Activated B cell treated with CpG ODN at 0.5 μM for 24 hours (primary cell): Measurements from ENCODE around the gene UTS2B. TPM values are rescaled to one million over a fixed set of nuclear protein-coding genes. Genes with fewer than 3 reads are reported as not detected.

Experiments used
- ATAC-seq: fragments of 200-7000 bp; cut with Tn5 transposase; one replicate; pipeline ENCODE4 v1.10.0; 2021; ENCODE audit warnings: low read depth, mild to moderate bottlenecking, moderate library complexity
- CTCF ChIA-PET: fragments of 350-600 bp; sonication (Branson Sonifier 250); formaldehyde crosslinking; loops from one replicate; lab custom pipeline; 2021; ENCODE audit warnings: antibody characterized with exemption; lab: Charles Lee
- POLR2A ChIA-PET: fragments of 350-600 bp; sonication (Branson Sonifier 250); formaldehyde crosslinking; loops from one replicate; lab custom pipeline; 2021; ENCODE audit warnings: antibody characterized with exemption; lab: Charles Lee
- DNase-seq: peaks from one replicate; pipeline ENCODE4 v3.0.0; 2022
- H3K27ac Mint-ChIP-seq: one replicate; pipeline ENCODE4 v1.8.0; 2020; ENCODE audit warnings: mixed read lengths
- H3K27me3 Mint-ChIP-seq: one replicate; pipeline ENCODE4 v1.8.0; 2021; ENCODE audit warnings: mixed read lengths
- H3K36me3 Mint-ChIP-seq: one replicate; pipeline ENCODE4 v1.8.0; 2021; ENCODE audit warnings: low read depth, mixed read lengths
- H3K4me1 Mint-ChIP-seq: one replicate; pipeline ENCODE4 v1.8.0; 2021; ENCODE audit warnings: mixed read lengths
- H3K4me3 Mint-ChIP-seq: one replicate; pipeline ENCODE4 v1.8.0; 2020; ENCODE audit warnings: mild to moderate bottlenecking, mixed read lengths
- H3K9me3 Mint-ChIP-seq: one replicate; pipeline ENCODE4 v1.8.0; 2020; ENCODE audit warnings: mixed read lengths
- intact Hi-C: fragments of 100-400 bp; cut with micrococcal nuclease; formaldehyde crosslinking; loops from one replicate; pipeline ENCODE4 v1.15.1; 2024
- total RNA-seq: library from RNA; stranded (reverse); gene quantifications from 2 replicates; pipeline ENCODE4 v1.2.3, GENCODE V29; 2022
- TF ChIP-seq, protein P1 (sequence below): fragments of 200-600 bp; IDR thresholded peaks from one replicate; pipeline ENCODE4 v1.8.0; 2022; ENCODE audit warnings: antibody characterized with exemption, mild to moderate bottlenecking

Gene UTS2B
- total RNA-seq, 1 donor from 2014 or later = 2.1 TPM

DNA sequence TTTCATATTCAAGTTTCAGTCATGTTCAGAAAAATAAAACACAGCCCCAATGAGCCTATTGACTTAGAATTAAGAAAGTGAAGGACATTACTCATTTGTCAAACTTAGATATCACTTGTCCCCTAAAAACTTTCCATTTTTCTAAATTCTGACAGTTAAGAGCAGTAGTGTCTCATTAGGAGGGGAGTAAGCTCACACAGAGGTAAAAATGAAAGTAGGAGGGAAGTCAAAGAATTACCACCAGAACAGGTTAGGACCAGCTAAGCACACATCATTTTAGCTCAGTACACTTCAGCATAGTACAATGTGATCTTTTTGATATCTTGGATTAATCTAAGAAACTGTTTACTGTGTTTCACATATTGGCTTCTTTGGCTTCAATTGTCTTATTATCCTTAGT, 67.0 kb downstream of the UTS2B start:
- Mint-ChIP-seq H3K9me3 (peaks cover 2% of the 10 kb centered on the region), H3K27ac (peak overlapping the region; percentile 81), H3K27me3 (no peaks in the 10 kb centered on the region), H3K4me1 (peaks cover 62% of the 10 kb centered on the region), H3K36me3 (no peaks in the 10 kb centered on the region), H3K4me3 (peak overlapping the region; percentile 33)
- TF ChIP-seq, protein P1, sequence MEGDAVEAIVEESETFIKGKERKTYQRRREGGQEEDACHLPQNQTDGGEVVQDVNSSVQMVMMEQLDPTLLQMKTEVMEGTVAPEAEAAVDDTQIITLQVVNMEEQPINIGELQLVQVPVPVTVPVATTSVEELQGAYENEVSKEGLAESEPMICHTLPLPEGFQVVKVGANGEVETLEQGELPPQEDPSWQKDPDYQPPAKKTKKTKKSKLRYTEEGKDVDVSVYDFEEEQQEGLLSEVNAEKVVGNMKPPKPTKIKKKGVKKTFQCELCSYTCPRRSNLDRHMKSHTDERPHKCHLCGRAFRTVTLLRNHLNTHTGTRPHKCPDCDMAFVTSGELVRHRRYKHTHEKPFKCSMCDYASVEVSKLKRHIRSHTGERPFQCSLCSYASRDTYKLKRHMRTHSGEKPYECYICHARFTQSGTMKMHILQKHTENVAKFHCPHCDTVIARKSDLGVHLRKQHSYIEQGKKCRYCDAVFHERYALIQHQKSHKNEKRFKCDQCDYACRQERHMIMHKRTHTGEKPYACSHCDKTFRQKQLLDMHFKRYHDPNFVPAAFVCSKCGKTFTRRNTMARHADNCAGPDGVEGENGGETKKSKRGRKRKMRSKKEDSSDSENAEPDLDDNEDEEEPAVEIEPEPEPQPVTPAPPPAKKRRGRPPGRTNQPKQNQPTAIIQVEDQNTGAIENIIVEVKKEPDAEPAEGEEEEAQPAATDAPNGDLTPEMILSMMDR = no peak
- intact Hi-C loops = loop anchor here (1.0 kb wide), 1 partner anchor 10 kb away; no protein-coding TSS in a partner anchor
- POLR2A ChIA-PET = interaction anchor here (0.5 to 1.8 kb wide), 4 partner anchors 10 to 119 kb away, joined by 3 to 9 read pairs (median 7); partner anchors contain the start of gene UTS2B
- CTCF ChIA-PET = interaction anchor here (1.9 kb wide), 1 partner anchor 19 kb away, joined by 6 read pairs; no protein-coding TSS in a partner anchor
- DNase-seq (no peak), ATAC-seq (peak; percentile 59)

DNA sequence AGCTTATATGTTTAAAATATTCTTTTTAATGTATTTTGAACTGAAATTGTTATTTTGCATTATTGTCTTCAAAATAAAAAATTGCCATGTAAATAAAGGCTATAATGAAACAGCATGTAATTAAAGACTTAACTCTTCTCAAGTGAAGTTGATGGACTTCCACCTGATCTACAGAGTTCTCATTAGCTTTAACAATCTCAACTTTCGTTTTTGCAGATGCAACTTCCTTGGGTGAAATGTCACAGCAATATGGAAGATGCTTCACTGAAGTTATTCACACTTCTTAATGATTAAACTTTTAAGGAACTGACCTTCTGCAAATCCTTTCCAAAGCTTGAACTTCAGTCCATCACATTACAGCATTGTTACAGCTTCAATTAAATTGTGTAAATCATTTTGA, 67.7 kb downstream of the UTS2B start:
- Mint-ChIP-seq H3K4me1 (peaks cover 62% of the 10 kb centered on the region), H3K9me3 (peaks cover 2% of the 10 kb centered on the region), H3K36me3 (no peaks in the 10 kb centered on the region), H3K4me3 (no peak overlapping the region), H3K27me3 (no peaks in the 10 kb centered on the region), H3K27ac (no peak overlapping the region)
- ATAC-seq (peak; percentile 33), DNase-seq (no peak)
- ChIA-PET CTCF (interaction anchor here (1.9 kb wide), 1 partner anchor 19 kb away, joined by 6 read pairs; no protein-coding TSS in a partner anchor), POLR2A (interaction anchor here (0.6 to 1.9 kb wide), 6 partner anchors 28 to 68 kb away, joined by 3 to 8 read pairs (median 4); partner anchors contain the start of gene UTS2B)
- TF ChIP-seq, protein P1 = no peak
- intact Hi-C loops = loop anchor here (1.0 kb wide), 1 partner anchor 9 kb away; no protein-coding TSS in a partner anchor

DNA sequence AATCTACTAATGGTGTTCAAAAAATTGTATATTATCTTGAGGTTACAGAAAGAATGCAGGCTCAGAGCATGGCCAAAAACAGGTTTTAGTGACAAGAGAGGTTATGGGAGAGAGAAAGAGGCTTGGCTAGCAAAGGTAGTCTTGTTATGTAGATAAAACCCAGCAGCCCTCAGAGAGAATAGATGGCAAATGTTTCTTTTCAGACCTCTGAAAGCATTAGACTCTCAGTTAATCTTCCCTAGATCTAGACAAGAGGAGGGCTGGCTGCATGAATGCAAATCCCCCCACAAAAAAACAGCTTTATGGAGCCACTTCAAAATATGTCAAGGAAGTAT, 69.1 kb downstream of the UTS2B start:
- DNase-seq (no peak), ATAC-seq (no peak)
- no peaks in the 10 kb centered on the region for H3K27me3 Mint-ChIP-seq
- H3K27ac Mint-ChIP-seq = peak overlapping the region; percentile 77
- H3K9me3 Mint-ChIP-seq = no peaks in the 10 kb centered on the region
- ChIA-PET CTCF (no interaction called here), POLR2A (interaction anchor here (1.0 to 1.9 kb wide), 4 partner anchors 10 to 68 kb away, joined by 3 to 7 read pairs (median 4); no protein-coding TSS in a partner anchor)
- TF ChIP-seq, protein P1 = no peak
- no peak overlapping the region for H3K4me3 Mint-ChIP-seq
- no peaks in the 10 kb centered on the region for H3K36me3 Mint-ChIP-seq
- peaks cover 56% of the 10 kb centered on the region for H3K4me1 Mint-ChIP-seq
- intact Hi-C loops = loop anchor here (1.0 kb wide), 1 partner anchor 17 kb away; no protein-coding TSS in a partner anchor

DNA sequence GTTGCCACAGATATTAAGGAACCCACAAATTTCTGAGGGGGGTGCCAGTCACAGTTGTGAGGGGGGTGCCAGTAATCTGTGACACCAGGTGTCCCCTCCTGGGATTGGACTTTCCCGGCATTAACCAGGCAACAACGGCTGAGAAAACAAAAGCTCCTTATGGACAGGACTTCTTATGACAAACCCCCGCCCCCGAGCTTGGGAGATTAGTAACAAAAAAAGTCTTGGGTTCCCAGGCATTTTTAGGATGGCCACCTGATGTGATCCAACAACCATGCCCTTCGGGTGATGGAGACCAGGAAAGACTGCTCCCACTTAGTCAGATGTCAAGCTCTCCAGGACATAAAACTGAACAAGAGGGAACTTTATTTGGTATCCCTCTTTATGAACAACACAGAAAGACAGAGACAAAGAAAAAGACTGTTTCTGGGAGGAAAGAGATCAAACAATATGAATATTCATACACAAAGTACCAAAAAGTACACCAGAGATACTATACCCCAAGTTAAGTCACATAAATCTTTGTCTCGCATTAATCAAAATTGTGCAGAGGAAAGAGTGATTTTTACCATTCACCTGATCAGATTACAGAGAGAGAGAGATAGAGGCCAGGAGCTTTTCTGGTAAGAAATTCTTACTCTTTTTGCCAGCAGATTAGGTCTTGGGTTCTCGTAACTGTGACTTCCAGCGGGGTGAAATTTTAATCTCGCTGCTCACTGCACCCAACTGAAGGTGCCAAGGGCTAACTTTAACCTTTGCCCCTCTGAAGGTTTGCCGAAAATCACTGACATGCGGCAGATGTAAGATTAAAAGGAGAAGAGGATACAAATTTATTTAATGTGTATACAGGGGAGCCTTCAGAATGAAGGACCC, 69.7 kb downstream of the UTS2B start:
- Mint-ChIP-seq H3K4me1 (peaks cover 60% of the 10 kb centered on the region), H3K27me3 (no peaks in the 10 kb centered on the region), H3K4me3 (no peak overlapping the region), H3K9me3 (no peaks in the 10 kb centered on the region), H3K36me3 (no peaks in the 10 kb centered on the region), H3K27ac (peak overlapping the region; percentile 77)
- TF ChIP-seq, protein P1 = no peak
- no peak for ATAC-seq
- no peak for DNase-seq
- intact Hi-C loops = loop anchor here (1.0 kb wide), 1 partner anchor 18 kb away; no protein-coding TSS in a partner anchor
- POLR2A ChIA-PET = interaction anchor here (0.5 to 1.9 kb wide), 6 partner anchors 9 to 74 kb away, joined by 3 to 8 read pairs (median 6); no protein-coding TSS in a partner anchor
- CTCF ChIA-PET = no interaction called here

DNA sequence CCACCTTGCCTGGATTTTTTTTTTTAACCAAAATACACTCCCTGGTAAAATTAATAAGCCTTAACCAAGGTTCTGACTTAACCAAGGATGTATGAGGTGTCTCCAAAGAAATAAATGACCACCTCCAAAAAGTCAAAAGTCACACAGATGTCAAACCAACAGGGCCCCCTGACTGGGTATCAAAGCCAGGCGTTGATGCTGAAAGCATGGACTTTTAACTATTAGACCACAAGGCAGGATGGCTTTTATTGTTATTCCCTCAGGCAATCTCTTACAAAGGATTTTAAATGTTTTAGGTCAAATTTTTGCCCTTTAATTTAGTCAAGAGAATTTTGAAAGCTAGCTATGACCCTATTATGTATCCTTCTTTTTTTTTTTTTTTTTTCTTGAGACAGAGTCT, 70.8 kb downstream of the UTS2B start:
- CTCF ChIA-PET = no interaction called here
- H3K27ac Mint-ChIP-seq = peak overlapping the region; percentile 87

More for the DNA sequence above, 70.8 kb downstream of the UTS2B start:
- no peaks in the 10 kb centered on the region for H3K27me3 Mint-ChIP-seq
- DNase-seq (no peak), ATAC-seq (no peak)
- POLR2A ChIA-PET = interaction anchor here (0.7 to 1.2 kb wide), 2 partner anchors 32 to 75 kb away, joined by 3 to 8 read pairs; no protein-coding TSS in a partner anchor
- intact Hi-C loops = loop anchor here (1.0 to 10.0 kb wide), 2 partner anchors 10 to 865 kb away; no protein-coding TSS in a partner anchor
- peak overlapping the region; percentile 75 for H3K4me3 Mint-ChIP-seq
- no peaks in the 10 kb centered on the region for H3K36me3 Mint-ChIP-seq
- TF ChIP-seq, protein P1 = no peak
- H3K4me1 Mint-ChIP-seq = peaks cover 69% of the 10 kb centered on the region
- no peaks in the 10 kb centered on the region for H3K9me3 Mint-ChIP-seq
